Gastroesophageal sphincter (tissue), 4 donors: ENCODE data around the gene LORICRIN. TPM values are rescaled to one million over a fixed set of nuclear protein-coding genes. Genes with fewer than 3 reads are reported as not detected.

Source experiments
- ATAC-seq: fragments of 150-250 bp; one replicate; pipeline ENCODE4 v1.9.1; 2016; ENCODE audit warnings: mild to moderate bottlenecking, moderate library complexity
- H3K27ac ChIP-seq, 4 donors: fragments of 200-600 bp; sonication (generic) in 3 of 4; 1 replicate in 3 of 4; 2 replicates in 1 of 4; pipeline ENCODE4 v1.5.1; 2016 to 2019
- H3K27me3 ChIP-seq: fragments of 200-600 bp; sonication (generic); one replicate; pipeline ENCODE4 v1.5.1; 2019
- H3K36me3 ChIP-seq, 2 donors: fragments of 200-600 bp; sonication (generic); one replicate each; pipeline ENCODE4 v1.5.1; 2019; ENCODE audit warnings: control low read depth in 1 of 2
- H3K4me1 ChIP-seq, 3 donors: fragments of 200-600 bp; sonication (generic); 1 replicate in 2 of 3; 2 replicates in 1 of 3; pipeline ENCODE4 v1.5.1; 2016 to 2019; ENCODE audit warnings: control low read depth in 2 of 3
- H3K4me3 ChIP-seq, 2 donors: fragments of 200-600 bp; sonication (generic); one replicate each; pipeline ENCODE4 v1.5.1; 2019; ENCODE audit warnings: mild to moderate bottlenecking in 1 of 2, moderate library complexity in 1 of 2
- H3K9me3 ChIP-seq, 3 donors: fragments of 200-600 bp; sonication (generic); one replicate each; pipeline ENCODE4 v1.5.1; 2017 to 2019; ENCODE audit warnings: control low read depth in 2 of 3
- CTCF ChIP-seq, 4 experiments: fragments of 200-600 bp in 2 of 4; fragments of 450-650 bp in 2 of 4; sonication (generic) in 1 of 4; IDR thresholded peaks; one replicate each; pipeline ENCODE4 v1.5.1; 2017 to 2019; ENCODE audit warnings: antibody characterized with exemption in 4 of 4, mild to moderate bottlenecking in 2 of 4, moderate library complexity in 2 of 4
- EP300 ChIP-seq: sonication (generic); formaldehyde crosslinking; IDR thresholded peaks from one replicate; pipeline ENCODE4 v1.6.1; 2017; ENCODE audit warnings: antibody characterized with exemption, mild to moderate bottlenecking
- POLR2A ChIP-seq, 2 donors: fragments of 450-650 bp; IDR thresholded peaks; one replicate each; pipeline ENCODE4 v1.6.1; 2017; ENCODE audit warnings: antibody characterized with exemption in 2 of 2, mild to moderate bottlenecking in 2 of 2, moderate library complexity in 1 of 2
- POLR2AphosphoS5 ChIP-seq: sonication (generic); formaldehyde crosslinking; IDR thresholded peaks from one replicate; pipeline ENCODE4 v1.6.1; 2017; ENCODE audit warnings: antibody characterized with exemption
- WGBS, 2 donors: methylation state at CpG; one replicate each; pipeline ENCODE4 v1.1.5; 2018; ENCODE audit warnings: low coverage in 1 of 2; 5-methylcytosine and 5-hydroxymethylcytosine counted together
- total RNA-seq, 4 donors: library from RNA; depleted of rRNA; stranded (reverse); fragments of >200 nt; gene quantifications; one replicate each; pipeline ENCODE4 v1.1.0, GENCODE V29; 2016

LORICRIN gene
- total RNA-seq, 4 donors from 2014 or later, result not detected

GRCh38 chr1:153246825-153247224 is 12.7 kb upstream of the LORICRIN start:
- WGBS, 2 donors, result 83% methylated on average over 2 of the region's 2 CpGs; no CpG with 5 or more reads in 1 of the 2 donors
- no peak for TF ChIP-seq EP300
- no peak for TF ChIP-seq CTCF (IDR thresholded peaks at IDR 0.05)
- TF ChIP-seq POLR2A (IDR thresholded peaks at IDR 0.05), result no peak
- TF ChIP-seq POLR2AphosphoS5, result no peak

GRCh38 chr1:153248176-153248879 is 11.2 kb upstream of the LORICRIN start:
- Histone ChIP-seq H3K27ac (no peak overlapping the region), H3K27me3 (peaks cover 33% of the 10 kb centered on the region), H3K4me1 (no peaks in the 10 kb centered on the region), H3K4me3 (no peak overlapping the region), H3K9me3 (no peaks in the 10 kb centered on the region), H3K36me3 (no peaks in the 10 kb centered on the region)
- WGBS, 2 donors, result 51 to 67% methylated on average over 1 to 3 of the region's 5 CpGs
- no peak for ATAC-seq
- TF ChIP-seq CTCF (IDR thresholded peaks at IDR 0.05) (no peak), POLR2A (IDR thresholded peaks at IDR 0.05) (no peak), EP300 (no peak), POLR2AphosphoS5 (no peak)

More at GRCh38 chr1:153246825-153247224, 12.7 kb upstream of the LORICRIN start:
- Histone ChIP-seq H3K36me3 (no peaks in the 10 kb centered on the region), H3K9me3 (no peaks in the 10 kb centered on the region), H3K4me3 (no peak overlapping the region), H3K4me1 (no peaks in the 10 kb centered on the region), H3K27ac (no peak overlapping the region), H3K27me3 (peaks cover 33% of the 10 kb centered on the region)
- no peak for ATAC-seq

GRCh38 chr1:153250166-153250565 is 9.3 kb upstream of the LORICRIN start:
- no peak overlapping the region for H3K27ac ChIP-seq
- no peak for TF ChIP-seq CTCF (IDR thresholded peaks at IDR 0.05)
- TF ChIP-seq EP300, result no peak
- TF ChIP-seq POLR2A (IDR thresholded peaks at IDR 0.05), result no peak
- TF ChIP-seq POLR2AphosphoS5, result no peak
- H3K36me3 ChIP-seq, result no peaks in the 10 kb centered on the region
- 11 to 38% methylated on average over 1 of the region's 1 CpG for WGBS, 2 donors
- no peaks in the 10 kb centered on the region for H3K9me3 ChIP-seq
- H3K4me1 ChIP-seq, result no peaks in the 10 kb centered on the region
- H3K4me3 ChIP-seq, result no peak overlapping the region
- H3K27me3 ChIP-seq, result peaks cover 36% of the 10 kb centered on the region
- ATAC-seq, result no peak

GRCh38 chr1:153251087-153251486 is 8.4 kb upstream of the LORICRIN start:
- H3K27me3 ChIP-seq, result peaks cover 27% of the 10 kb centered on the region
- no peaks in the 10 kb centered on the region for H3K4me1 ChIP-seq
- no peak overlapping the region for H3K27ac ChIP-seq
- H3K36me3 ChIP-seq, result no peaks in the 10 kb centered on the region
- WGBS, 2 donors, result 77 to 100% methylated on average over 1 of the region's 2 CpGs
- H3K9me3 ChIP-seq, result no peaks in the 10 kb centered on the region
- TF ChIP-seq POLR2A (IDR thresholded peaks at IDR 0.05) (no peak), EP300 (no peak), CTCF (IDR thresholded peaks at IDR 0.05) (no peak), POLR2AphosphoS5 (no peak)
- no peak overlapping the region for H3K4me3 ChIP-seq
- no peak for ATAC-seq

- whole genome bisulfite sequencing, 2 donors, result 86 to 88% methylated on average over 2 to 3 of the region's 3 CpGs
Measured at GRCh38 chr1:153251562-153251961, 7.9 kb upstream of the LORICRIN start.

More at GRCh38 chr1:153251562-153251961, 7.9 kb upstream of the LORICRIN start:
- Histone ChIP-seq H3K4me3 (no peak overlapping the region), H3K27me3 (peaks cover 25% of the 10 kb centered on the region), H3K27ac (no peak overlapping the region), H3K9me3 (no peaks in the 10 kb centered on the region), H3K36me3 (no peaks in the 10 kb centered on the region), H3K4me1 (no peaks in the 10 kb centered on the region)
- TF ChIP-seq POLR2A (IDR thresholded peaks at IDR 0.05), result no peak
- no peak for TF ChIP-seq CTCF (IDR thresholded peaks at IDR 0.05)
- TF ChIP-seq EP300, result no peak
- no peak for ATAC-seq
